ENCODE results near the gene PROCA1.
"Not testable (repeated sequence)": the region's sequence is repeated elsewhere in the genome, so short reads cannot be mapped to it uniquely, and the experiment has no call there.

PROCA1 gene

GRCh38 chr17:28725660-28726225, 14.1 kb upstream of the PROCA1 start:
- peak; percentile 42 for DNase-seq

- peak; percentile 52 for DNase-seq
These were observed 13.5 kb upstream of the PROCA1 start for GRCh38 chr17:28725166-28725659.

- DNase-seq: no peak
These were observed 12.9 kb upstream of the PROCA1 start for GRCh38 chr17:28724500-28725165.

DNA sequence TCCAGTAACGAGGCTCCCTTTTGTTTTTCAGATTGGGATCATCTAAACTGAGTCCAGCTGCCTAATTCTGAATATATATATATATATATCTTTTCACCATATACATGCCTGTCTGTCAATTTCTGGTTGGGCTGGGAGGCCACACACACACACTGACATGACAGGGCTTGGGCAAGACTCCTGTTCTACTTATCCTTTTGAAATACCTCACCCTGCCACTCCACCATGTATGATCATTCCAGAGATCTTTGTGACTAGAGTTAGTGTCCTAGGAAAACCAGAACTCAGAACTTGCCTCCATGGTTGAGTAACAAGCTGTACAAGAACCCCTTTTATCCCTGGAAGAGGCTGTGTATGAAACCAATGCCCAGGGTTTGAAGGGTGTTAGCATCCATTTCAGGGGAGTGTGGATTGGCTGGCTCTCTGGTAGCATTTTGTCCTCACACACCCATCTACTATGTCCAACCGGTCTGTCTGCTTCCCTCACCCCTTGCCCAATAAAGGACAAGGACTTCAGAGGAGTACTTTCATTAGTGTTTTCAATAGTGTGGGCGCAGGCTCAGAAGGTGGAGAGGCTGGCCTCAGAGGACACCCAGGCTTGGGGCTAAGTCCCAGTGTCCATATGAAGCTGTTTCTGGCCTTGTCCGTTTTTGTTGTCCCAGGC, 12.3 kb upstream of the PROCA1 start:
- not testable (repeated sequence) for DNase-seq

DNA sequence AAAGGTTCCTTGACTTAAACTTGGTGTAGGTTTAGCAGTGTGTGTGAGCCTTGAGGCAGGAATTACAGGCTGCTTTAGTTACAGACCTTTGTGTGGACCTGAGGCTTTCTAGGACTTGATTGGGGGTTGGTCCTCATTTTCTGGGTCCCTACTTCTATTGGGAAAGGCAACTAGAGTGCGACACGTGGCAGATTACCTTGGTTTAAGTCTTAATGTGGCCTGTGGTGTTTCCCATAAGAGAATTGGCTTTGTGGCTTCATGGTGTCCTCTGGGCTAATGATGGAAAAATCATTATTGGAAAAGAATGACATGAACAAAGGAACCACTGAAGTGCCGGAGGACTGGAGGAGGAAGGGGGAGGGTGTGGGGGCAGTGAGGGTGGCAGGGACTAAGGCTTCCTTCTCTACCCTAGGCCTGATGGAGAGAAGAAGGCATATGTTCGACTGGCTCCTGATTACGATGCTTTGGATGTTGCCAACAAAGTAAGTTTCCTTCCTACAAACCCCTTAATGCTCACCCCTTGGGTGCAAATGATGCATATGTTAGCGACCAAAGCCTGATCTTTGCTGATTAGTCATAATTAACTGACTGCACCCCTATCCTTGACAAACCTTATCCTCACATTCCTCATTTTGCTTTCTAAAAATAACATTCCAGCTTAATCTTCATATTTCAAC, 11.6 kb upstream of the PROCA1 start:
- DNase-seq: no peak

DNA sequence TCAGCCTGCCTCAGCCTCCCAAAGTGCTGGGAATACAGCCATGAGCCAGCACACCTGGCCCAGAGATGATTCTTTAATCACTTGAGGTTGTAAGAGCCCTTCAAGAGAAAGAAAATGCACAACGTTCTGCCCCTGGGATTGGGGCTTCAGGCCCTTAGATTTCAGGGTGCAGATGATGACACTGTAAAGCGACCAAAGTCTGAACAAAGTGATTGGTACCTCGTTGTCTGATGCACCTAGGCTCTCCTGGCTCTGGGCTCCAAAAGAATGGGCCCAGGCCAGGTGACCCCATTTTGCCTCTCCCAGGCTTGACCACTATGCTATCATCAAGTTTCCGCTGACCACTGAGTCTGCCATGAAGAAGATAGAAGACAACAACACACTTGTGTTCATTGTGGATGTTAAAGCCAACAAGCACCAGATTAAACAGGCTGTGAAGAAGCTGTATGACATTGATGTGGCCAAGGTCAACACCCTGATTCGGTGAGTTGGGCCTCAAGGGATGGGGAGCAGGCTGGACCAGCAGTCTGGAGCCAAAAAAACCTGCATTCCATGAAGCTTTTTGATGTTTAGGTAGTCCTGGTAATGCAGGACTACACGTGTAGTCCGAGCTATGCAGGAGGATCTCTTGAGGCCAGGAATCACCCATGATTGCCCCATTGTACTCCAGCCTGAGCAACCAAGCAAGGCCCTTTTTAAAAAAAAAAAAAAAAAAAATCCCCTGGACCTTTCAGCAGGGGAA, 10.9 kb upstream of the PROCA1 start:
- DNase-seq: no peak

- not testable (repeated sequence) for DNase-seq
These were observed 9.3 kb upstream of the PROCA1 start for GRCh38 chr17:28720997-28721329.

DNA sequence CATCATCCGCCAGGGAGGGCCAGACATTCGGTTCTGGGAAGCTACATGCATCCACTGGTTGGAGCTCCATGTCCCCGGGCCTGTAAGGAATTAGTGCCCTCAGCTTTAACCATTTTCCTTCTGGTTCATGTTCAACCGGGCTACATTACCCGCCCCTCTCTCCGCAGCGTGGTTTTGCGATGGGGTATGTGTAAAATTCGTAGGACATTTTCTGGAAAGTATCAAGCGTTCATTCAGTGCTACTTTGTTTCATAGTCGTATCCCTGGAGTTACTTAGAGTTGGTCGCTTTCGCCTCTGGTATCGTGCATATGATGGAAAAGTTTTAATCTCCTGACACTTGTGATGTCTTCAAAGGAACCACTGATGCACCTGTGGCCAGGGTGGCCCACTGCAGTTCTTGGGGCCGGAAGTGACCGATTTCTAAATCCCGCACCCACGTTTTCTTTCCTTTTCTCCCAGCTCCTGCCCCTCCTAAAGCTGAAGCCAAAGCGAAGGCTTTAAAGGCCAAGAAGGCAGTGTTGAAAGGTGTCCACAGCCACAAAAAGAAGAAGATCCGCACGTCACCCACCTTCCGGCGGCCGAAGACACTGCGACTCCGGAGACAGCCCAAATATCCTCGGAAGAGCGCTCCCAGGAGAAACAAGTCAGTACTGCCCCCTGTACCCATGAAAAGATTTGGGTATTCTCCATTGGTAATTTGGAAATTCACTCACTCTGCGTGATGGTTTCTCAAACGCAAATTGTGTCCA, 8.7 kb upstream of the PROCA1 start:
- DNase-seq: no peak

- no peak for DNase-seq
These were observed 7.3 kb upstream of the PROCA1 start for GRCh38 chr17:28719021-28719433.

DNA sequence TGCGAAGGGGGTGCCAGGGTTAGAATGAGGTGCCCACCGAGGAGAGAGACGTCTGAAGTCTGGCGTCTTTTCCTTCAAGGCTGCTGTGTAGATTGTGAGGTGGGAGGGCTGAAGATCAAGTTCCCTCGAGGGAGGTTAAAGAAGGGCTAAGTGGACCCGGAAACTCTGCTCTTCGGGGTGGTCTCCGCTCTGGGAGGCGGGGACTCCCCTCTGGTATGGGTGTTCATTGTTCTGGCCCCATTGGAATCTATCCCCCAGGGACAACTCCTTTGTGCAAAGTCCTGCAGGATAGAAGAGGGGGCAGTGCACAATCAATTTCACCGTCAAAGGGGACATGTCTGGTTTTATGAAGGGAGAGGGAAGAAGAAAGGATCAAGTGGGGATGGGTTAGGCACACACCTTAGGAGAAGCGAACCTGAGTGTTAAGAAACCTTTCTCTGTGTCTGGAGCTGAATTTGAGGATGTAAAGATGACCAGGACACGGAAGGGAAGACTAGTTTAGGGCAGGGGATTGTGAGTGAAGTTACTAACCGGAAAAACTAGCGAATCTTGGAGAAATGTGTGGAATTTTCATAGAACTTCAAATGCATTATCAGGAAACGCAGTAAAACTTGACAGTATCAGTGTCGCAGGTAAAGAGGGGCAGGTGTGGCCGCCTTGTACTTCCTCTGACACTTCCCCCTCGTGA, 6.8 kb upstream of the PROCA1 start:
- peak; percentile 69 for DNase-seq

DNA sequence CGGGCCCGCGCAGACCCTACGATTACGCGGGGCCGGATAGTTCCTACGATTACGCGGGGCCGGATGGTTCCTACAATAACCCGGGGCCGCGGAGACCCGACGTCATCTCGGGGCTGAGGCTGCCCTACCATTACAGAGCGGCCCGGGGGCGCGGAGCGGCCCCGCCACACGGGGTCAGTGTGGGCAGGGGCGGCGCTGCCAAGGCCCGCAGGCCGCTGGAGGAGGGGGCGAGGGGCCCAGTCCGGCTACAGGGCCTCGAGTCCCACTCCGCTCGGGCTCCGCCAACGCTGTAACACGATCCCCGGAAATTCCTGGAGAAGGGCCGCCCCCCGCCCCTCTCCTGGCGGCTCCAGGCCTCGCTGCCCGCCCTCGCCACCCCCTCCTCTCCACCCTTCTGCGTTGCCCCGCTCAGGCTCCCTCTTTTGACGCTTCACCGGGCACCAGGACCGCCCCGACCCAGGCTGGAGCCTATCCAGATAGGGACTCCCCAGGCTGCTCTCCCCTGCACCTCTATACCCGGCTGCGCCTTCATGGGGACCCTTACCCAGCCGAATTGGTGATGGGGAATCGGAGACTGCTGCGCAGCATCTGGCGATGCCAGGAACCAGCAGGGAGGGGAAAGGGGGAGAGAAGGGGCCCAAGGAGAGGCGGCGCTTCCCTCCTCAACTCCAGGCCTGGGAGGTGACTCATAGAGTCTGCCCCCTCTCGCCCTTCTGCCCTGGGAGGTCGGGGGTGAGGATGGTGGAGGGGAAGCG, 6.1 kb upstream of the PROCA1 start, which contains the start of gene RAB34:
RAB34 (minus strand) TSS at position 291 of the 755 bp plus-strand sequence. CDS start 602 bp downstream, outside the sequence.
- peak; percentile 91 for DNase-seq

GRCh38 chr17:28716740-28717577, 5.3 kb upstream of the PROCA1 start:
- peak; percentile 37 for DNase-seq

DNA sequence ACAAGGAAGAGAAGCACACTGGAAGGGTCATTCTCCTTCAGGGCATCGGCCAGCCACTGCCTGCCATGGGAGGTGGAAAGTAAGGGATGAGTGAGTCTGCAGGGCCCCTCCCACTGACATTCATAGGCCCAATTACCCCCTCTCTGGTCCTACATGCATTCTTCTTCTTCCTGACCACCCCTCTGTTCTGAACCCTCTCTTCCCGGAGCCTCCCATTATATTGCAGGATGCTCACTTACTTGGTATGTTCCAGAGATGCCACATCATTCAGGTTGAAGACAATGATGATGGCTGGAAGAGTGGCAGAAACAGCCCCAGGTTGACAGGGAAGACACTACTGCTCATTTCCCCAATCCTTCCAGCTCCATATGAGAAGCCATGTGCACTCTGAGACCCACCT, 3.5 kb upstream of the PROCA1 start:
- no peak for DNase-seq

- DNase-seq: no peak
These were observed 2.6 kb upstream of the PROCA1 start for GRCh38 chr17:28714281-28714680.

DNA sequence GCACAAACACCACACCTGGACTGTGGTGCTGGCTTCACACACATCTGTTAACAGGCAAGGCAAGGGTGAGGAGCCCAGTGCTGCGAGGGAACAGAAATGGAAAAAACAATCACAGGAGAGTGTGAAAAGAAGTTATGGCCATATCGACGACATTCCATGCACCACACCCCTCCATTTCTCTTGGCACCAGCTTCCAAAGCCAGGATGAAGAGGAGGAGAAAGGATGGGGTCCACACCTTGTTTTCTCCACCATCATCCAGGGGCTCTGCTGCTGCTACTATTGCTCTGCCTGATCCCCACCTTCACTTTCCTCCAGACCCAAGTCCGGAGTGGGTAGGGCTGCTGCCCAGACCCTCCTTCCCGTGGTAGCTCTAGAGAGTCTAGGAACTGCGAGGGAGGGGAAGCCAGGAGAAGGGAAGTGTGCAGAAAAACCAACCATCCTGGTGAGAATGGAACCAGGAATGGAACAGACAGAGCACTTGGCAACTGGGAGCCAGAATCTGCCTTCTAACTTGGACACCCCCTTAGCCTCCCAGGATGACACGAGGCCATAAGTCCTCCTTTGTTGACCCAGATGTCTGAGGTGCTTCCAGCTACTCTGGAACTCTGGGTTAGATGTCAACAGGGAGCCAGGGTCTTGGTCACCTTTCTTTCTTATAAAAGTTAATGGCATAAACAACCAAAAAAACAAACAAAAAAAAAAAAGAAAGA, 1.2 kb upstream of the PROCA1 start:
- DNase-seq: no peak

GRCh38 chr17:28712032-28712704, 480 bp upstream of the PROCA1 start:
- peak; percentile 28 for DNase-seq

DNA sequence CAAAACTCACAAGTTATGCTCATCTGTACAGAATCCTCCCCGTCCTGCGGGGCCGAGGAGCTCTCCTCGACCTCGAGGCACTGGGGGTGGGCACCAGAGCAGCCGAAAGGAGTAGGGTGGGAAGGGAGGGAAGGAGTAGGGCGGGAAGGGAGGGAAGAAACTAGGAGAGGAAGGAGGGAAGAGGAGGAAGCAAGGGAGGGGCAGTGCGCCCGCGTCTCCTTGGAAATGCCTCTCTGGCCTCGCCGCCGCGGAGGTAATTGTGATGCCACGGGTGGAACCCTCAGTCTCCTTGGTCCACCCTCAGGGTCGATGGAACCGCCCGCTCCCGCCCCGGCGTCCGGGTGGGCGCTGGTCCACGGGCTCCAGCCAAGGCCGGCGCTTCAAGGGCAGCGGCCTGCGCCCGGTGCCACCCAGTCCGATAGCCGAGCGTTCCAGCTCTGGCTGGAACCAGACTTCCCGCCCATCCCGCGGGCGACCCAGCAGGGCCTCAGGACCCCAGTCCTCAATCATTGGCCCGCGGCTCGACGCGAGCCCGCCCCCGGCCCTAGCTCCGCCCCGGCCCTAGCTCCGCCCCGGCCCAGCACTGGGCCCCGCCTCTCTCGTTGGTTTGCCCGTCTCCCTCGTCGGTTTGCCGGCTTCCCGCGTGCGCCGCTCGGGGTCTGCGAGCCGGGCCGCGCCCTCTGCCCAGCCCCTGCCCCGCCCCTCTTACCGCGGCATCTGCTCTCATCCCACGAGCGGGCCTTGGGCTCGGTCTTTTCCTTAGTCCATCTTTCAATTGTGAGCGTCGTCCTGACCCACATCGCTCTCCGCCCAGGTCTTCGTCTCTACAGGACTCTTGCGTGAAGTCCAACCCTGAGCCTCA, 596 bp downstream of the PROCA1 start:
- peak; percentile 89 for DNase-seq
